Measurements from ENCODE around the gene CD84. TPM values are rescaled to one million over a fixed set of nuclear protein-coding genes. Genes with fewer than 3 reads are reported as not detected.

CD84 gene
- total RNA-seq, 1 donor from 2014 or later, result 8.1 TPM

GRCh38 chr1:160621633-160622413 lies 42.5 kb upstream of the CD84 start:
- Histone ChIP-seq H3K4me1 (no peaks in the 10 kb centered on the region), H3K36me3 (no peaks in the 10 kb centered on the region), H3K4me3 (no peak overlapping the region), H3K27me3 (no peaks in the 10 kb centered on the region), H3K27ac (no peak overlapping the region), H3K9me3 (no peaks in the 10 kb centered on the region)
- TF ChIP-seq POLR2A (IDR thresholded peaks at IDR 0.05) (no peak), CTCF (IDR thresholded peaks at IDR 0.05) (no peak), POLR2AphosphoS5 (IDR thresholded peaks at IDR 0.05; ENCODE audit: insufficient read depth in 1 of 2, low read depth in 1 of 2) (no peak)
- DNase-seq (ENCODE audit: extremely low spot score in 2 of 2), result no peak
- intact Hi-C loops (cut with DNase I), result no loop called here

DNA sequence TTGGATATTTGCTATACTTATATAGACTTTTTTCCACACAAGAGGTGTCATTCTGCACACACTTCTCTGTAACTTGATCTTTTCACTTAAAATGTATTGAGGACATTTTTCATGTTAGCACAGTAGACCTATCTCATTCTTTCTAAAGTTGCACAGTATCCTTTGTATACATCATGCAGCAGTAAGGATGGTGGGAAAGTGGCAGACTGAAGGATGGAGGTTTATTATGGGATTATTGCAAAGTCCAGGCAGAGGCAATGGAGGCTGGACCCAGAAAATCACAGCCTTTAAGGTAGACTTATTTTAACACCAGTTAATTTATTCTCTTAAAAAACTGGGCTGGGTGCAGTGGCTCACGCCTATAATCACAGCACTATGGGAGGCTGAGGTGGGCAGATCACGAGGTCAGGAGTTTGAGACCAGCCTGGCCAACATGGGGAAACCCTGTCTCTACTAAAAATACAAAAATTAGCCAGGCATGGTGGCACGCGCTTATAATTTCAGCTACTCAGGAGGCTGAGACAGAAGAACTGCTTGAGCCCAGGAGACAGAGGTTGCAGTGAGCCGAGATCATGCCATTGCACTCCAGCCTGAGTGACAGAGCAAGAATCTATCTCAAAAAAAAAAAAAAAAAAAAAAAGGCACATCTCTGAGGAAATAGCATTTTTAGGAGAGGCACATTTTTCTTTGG lies 41.8 kb upstream of the CD84 start:
- H3K36me3 ChIP-seq, result no peaks in the 10 kb centered on the region
- no peak for DNase-seq (ENCODE audit: extremely low spot score in 2 of 2)
- no peaks in the 10 kb centered on the region for H3K9me3 ChIP-seq
- H3K4me1 ChIP-seq, result no peaks in the 10 kb centered on the region
- intact Hi-C loops (cut with DNase I), result no loop called here
- H3K4me3 ChIP-seq, result no peak overlapping the region
- H3K27ac ChIP-seq, result no peak overlapping the region
- no peaks in the 10 kb centered on the region for H3K27me3 ChIP-seq
- TF ChIP-seq CTCF (IDR thresholded peaks at IDR 0.05) (no peak), POLR2AphosphoS5 (IDR thresholded peaks at IDR 0.05; ENCODE audit: insufficient read depth in 1 of 2, low read depth in 1 of 2) (no peak), POLR2A (IDR thresholded peaks at IDR 0.05) (no peak)

GRCh38 chr1:160619742-160620277 lies 40.5 kb upstream of the CD84 start:
- Histone ChIP-seq H3K4me3 (no peak overlapping the region), H3K36me3 (no peaks in the 10 kb centered on the region), H3K27ac (no peak overlapping the region), H3K4me1 (no peaks in the 10 kb centered on the region), H3K9me3 (no peaks in the 10 kb centered on the region), H3K27me3 (no peaks in the 10 kb centered on the region)
- TF ChIP-seq POLR2A (IDR thresholded peaks at IDR 0.05) (no peak), CTCF (IDR thresholded peaks at IDR 0.05) (no peak), POLR2AphosphoS5 (IDR thresholded peaks at IDR 0.05; ENCODE audit: insufficient read depth in 1 of 2, low read depth in 1 of 2) (no peak)
- intact Hi-C loops (cut with DNase I), result no loop called here
- DNase-seq (ENCODE audit: extremely low spot score in 2 of 2), result no peak

DNA sequence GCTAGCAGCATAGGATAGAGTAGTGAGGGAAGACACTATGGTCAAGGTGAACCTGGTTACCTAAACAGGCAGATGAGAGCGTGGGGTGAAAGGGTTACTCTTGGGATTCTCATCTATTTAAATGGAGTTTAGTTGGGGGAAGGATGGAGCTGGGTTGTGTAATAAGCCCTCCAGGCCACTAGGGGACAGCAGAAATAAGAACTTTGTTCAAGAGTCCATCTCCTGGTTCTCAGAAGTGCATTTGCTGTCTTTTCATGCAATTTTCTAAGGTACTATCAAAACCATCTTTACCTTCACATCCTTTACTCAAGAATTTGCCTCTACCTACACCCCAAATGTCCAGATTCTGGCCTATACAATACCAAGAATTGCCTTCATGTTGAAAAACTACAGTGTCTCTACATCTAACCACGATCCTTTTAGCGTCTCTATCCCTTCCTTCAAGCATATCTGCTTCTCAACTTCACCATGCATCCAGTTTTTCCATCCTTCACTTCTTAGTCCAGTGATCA lies 39.5 kb upstream of the CD84 start:
- intact Hi-C loops (cut with DNase I), result no loop called here

More for the DNA sequence above, 39.5 kb upstream of the CD84 start:
- H3K27me3 ChIP-seq, result no peaks in the 10 kb centered on the region
- H3K27ac ChIP-seq, result no peak overlapping the region
- TF ChIP-seq CTCF (IDR thresholded peaks at IDR 0.05) (no peak), POLR2A (IDR thresholded peaks at IDR 0.05) (no peak), POLR2AphosphoS5 (IDR thresholded peaks at IDR 0.05; ENCODE audit: insufficient read depth in 1 of 2, low read depth in 1 of 2) (no peak)
- DNase-seq (ENCODE audit: extremely low spot score in 2 of 2), result no peak
- H3K9me3 ChIP-seq, result no peaks in the 10 kb centered on the region
- H3K4me3 ChIP-seq, result no peak overlapping the region
- no peaks in the 10 kb centered on the region for H3K4me1 ChIP-seq
- H3K36me3 ChIP-seq, result no peaks in the 10 kb centered on the region
